GM12873 (cell line): ENCODE results near the gene TGFB3.

ENCODE experiments used
- CTCF ChIP-seq: IDR thresholded peaks from 2 replicates; pipeline ENCODE4 v1.5.1; 2012; ENCODE audit warnings: low read depth, mild to moderate bottlenecking, moderate library complexity, low read length, control low read depth; ENCODE audit not compliant: insufficient read depth; ENCODE audit errors: missing control alignments

Gene TGFB3

GRCh38 chr14:75981426-75982265, at the start of gene TGFB3:
Gene TGFB3 (minus strand): TSS chr14:75981995. CDS start chr14:75980893, 1,102 bp downstream.
- TF ChIP-seq CTCF = no peak

GRCh38 chr14:76024211-76024907, 42.6 kb upstream of the TGFB3 start:
- no peak for TF ChIP-seq CTCF

- TF ChIP-seq CTCF = no peak
Measured at GRCh38 chr14:76023757-76024156, 42.0 kb upstream of the TGFB3 start.

- TF ChIP-seq CTCF = no peak
Measured at GRCh38 chr14:76022991-76023390, 41.2 kb upstream of the TGFB3 start.

GRCh38 chr14:76019676-76020075, 37.9 kb upstream of the TGFB3 start:
- no peak for TF ChIP-seq CTCF

- no peak for TF ChIP-seq CTCF
Measured at GRCh38 chr14:76015668-76016067, 33.9 kb upstream of the TGFB3 start.

GRCh38 chr14:76015191-76015590, 33.4 kb upstream of the TGFB3 start:
- no peak for TF ChIP-seq CTCF
